ENCODE measurements around the gene KIZ. TPM values are rescaled to one million over a fixed set of nuclear protein-coding genes. Genes with fewer than 3 reads are reported as not detected.

Gene KIZ
- total and polyA plus RNA-seq, 2 donors (not counting 1 experiment from before 2014, with no cell fraction given), result 19.7 to 40.4 TPM

- POLR2A ChIA-PET, result no interaction called here
- WGBS (ENCODE audit: insufficient coverage), result 100% methylated on average over 3 of the region's 5 CpGs
- Histone ChIP-seq H3K4me2 (replicated peaks; ENCODE audit: low read depth, low read length, poor library complexity, severe bottlenecking) (no peak overlapping the region), H3K27me3 (replicated peaks in 1 of 4; ENCODE audit: control extremely low read depth in 1 of 4, control insufficient read depth in 3 of 4, insufficient read depth in 4 of 4, low read length in 3 of 4) (no peaks in the 10 kb centered on the region), H3K79me2 (ENCODE audit: control insufficient read depth, insufficient read depth, low read length) (no peaks in the 10 kb centered on the region), H4K20me1 (ENCODE audit: control insufficient read depth, insufficient read depth, low read length, poor library complexity, severe bottlenecking) (no peaks in the 10 kb centered on the region), H3K9me3 (ENCODE audit: control extremely low read depth in 1 of 3, control insufficient read depth in 2 of 3, insufficient read depth in 1 of 3, low read length in 2 of 3) (no peaks in the 10 kb centered on the region), H3K4me1 (ENCODE audit: control insufficient read depth in 2 of 2, insufficient read depth in 2 of 2, low read length in 2 of 2) (peaks cover 0 to 4% of the 10 kb centered on the region in 2 donors), H3K4me3 (ENCODE audit: control extremely low read depth in 1 of 5, extremely low read depth in 1 of 5, insufficient read depth in 1 of 5, low read depth in 2 of 5, low read length in 4 of 5) (no peak overlapping the region), H3K9ac (ENCODE audit: low read length) (no peak overlapping the region), H3K27ac (ENCODE audit: low read length in 2 of 2) (no peak overlapping the region), H3K36me3 (replicated peaks in 1 of 2; ENCODE audit: control extremely low read depth in 1 of 2, control insufficient read depth in 1 of 2, extremely low read depth in 1 of 2, insufficient read depth in 2 of 2, low read length in 1 of 2) (peaks cover 0 to 22% of the 10 kb centered on the region in 2 experiments), H2AFZ (ENCODE audit: insufficient read depth, low read depth, low read length, poor library complexity, severe bottlenecking) (no peak overlapping the region)
- Mint-ChIP-seq H3K4me3 (no peak overlapping the region), H3K4me1 (peaks cover 1% of the 10 kb centered on the region), H3K27ac (no peak overlapping the region), H3K27me3 (no peaks in the 10 kb centered on the region), H3K9me3 (ENCODE audit: insufficient read depth) (no peaks in the 10 kb centered on the region)
- ATAC-seq (ENCODE audit: low read depth) (no peak), DNase-seq (no peak)
- CTCF ChIA-PET, result interaction anchor here (0.7 to 6.1 kb wide), 10 partner anchors 8 to 381 kb away, joined by 3 to 70 read pairs (median 14); no protein-coding TSS in a partner anchor
- TF ChIP-seq EZH2 (IDR thresholded peaks at IDR 0.05; ENCODE audit: borderline replicate concordance, insufficient read depth, low read depth, low read length, poor library complexity, severe bottlenecking), result no peak
- no peak for TF ChIP-seq CTCF (IDR thresholded peaks at IDR 0.05)
- intact Hi-C loops (cut with micrococcal nuclease), result loop anchor here (10.0 kb wide), 2 partner anchors 110 to 370 kb away; no protein-coding TSS in a partner anchor
These were observed 108.4 kb downstream of the KIZ start for GRCh38 chr20:21234324-21234723.

DNA sequence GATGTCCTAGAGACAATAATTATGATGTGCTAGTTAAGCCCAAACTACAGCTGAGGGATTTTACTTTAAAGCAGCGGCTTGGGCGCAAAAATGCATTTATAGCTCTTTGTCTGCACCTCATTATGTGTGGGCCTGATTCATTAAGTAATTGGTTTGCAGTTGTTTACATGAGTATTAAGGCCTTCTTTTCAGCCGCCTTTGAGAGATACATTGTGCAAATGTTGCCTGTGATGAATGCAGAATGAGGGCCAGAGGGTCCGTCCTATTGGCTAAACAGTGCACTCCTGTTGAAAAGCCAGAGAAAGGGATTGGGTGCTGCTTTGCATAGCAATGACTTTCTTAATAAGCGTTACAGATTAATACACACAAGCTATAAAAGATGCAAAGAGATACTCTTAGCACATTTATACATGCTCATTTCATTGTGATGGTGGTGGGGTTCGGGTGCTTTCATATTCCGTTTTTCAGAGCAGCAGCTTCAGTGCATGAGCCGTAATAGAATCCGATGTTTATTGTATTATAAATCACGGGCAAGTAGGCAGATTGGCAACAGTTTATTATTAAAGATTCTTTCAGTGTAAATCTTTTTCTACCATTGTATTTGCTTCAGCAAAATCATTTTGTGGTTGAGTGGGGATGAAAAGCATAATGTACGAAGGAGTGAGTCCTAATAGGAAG is 109.1 kb downstream of the KIZ start:
- H3K4me2 ChIP-seq (replicated peaks; ENCODE audit: low read depth, low read length, poor library complexity, severe bottlenecking), result no peak overlapping the region
- no peak for TF ChIP-seq EZH2 (IDR thresholded peaks at IDR 0.05; ENCODE audit: borderline replicate concordance, insufficient read depth, low read depth, low read length, poor library complexity, severe bottlenecking)
- TF ChIP-seq CTCF (IDR thresholded peaks at IDR 0.05), result no peak
- Mint-ChIP-seq H3K27ac (no peak overlapping the region), H3K9me3 (ENCODE audit: insufficient read depth) (no peaks in the 10 kb centered on the region), H3K4me1 (peaks cover 1% of the 10 kb centered on the region), H3K4me3 (no peak overlapping the region), H3K27me3 (no peaks in the 10 kb centered on the region)
- H3K9me3 ChIP-seq (ENCODE audit: control extremely low read depth in 1 of 3, control insufficient read depth in 2 of 3, insufficient read depth in 1 of 3, low read length in 2 of 3), result no peaks in the 10 kb centered on the region
- WGBS (ENCODE audit: insufficient coverage), result 100% methylated on average over 1 of the region's 11 CpGs
- H3K79me2 ChIP-seq (ENCODE audit: control insufficient read depth, insufficient read depth, low read length), result no peaks in the 10 kb centered on the region
- no peaks in the 10 kb centered on the region for H4K20me1 ChIP-seq (ENCODE audit: control insufficient read depth, insufficient read depth, low read length, poor library complexity, severe bottlenecking)
- H2AFZ ChIP-seq (ENCODE audit: insufficient read depth, low read depth, low read length, poor library complexity, severe bottlenecking), result no peak overlapping the region
- H3K27me3 ChIP-seq (replicated peaks in 1 of 4; ENCODE audit: control extremely low read depth in 1 of 4, control insufficient read depth in 3 of 4, insufficient read depth in 4 of 4, low read length in 3 of 4), result no peaks in the 10 kb centered on the region
- H3K4me1 ChIP-seq (ENCODE audit: control insufficient read depth in 2 of 2, insufficient read depth in 2 of 2, low read length in 2 of 2), result peaks cover 0 to 4% of the 10 kb centered on the region in 2 donors
- no peak overlapping the region for H3K4me3 ChIP-seq (ENCODE audit: control extremely low read depth in 1 of 5, extremely low read depth in 1 of 5, insufficient read depth in 1 of 5, low read depth in 2 of 5, low read length in 4 of 5)
- H3K36me3 ChIP-seq (replicated peaks in 1 of 2; ENCODE audit: control extremely low read depth in 1 of 2, control insufficient read depth in 1 of 2, extremely low read depth in 1 of 2, insufficient read depth in 2 of 2, low read length in 1 of 2), result peaks cover 0 to 22% of the 10 kb centered on the region in 2 experiments
- intact Hi-C loops (cut with micrococcal nuclease), result loop anchor here (10.0 kb wide), 2 partner anchors 110 to 370 kb away; no protein-coding TSS in a partner anchor
- DNase-seq (no peak), ATAC-seq (ENCODE audit: low read depth) (no peak)
- H3K9ac ChIP-seq (ENCODE audit: low read length), result no peak overlapping the region
- CTCF ChIA-PET, result interaction anchor here (0.7 to 6.1 kb wide), 23 partner anchors 9 to 381 kb away, joined by 3 to 70 read pairs (median 4); partner anchors contain the start of gene XRN2
- no peak overlapping the region for H3K27ac ChIP-seq (ENCODE audit: low read length in 2 of 2)
- POLR2A ChIA-PET, result no interaction called here
